GM12874 (cell line): ENCODE data around the gene RYR2.

ENCODE experiments used
- CTCF ChIP-seq: IDR thresholded peaks from 2 replicates; pipeline ENCODE4 v1.5.1; 2011; ENCODE audit warnings: low read depth, mild to moderate bottlenecking, control low read depth, low read length, moderate library complexity; ENCODE audit not compliant: insufficient read depth

The RYR2 gene

GRCh38 chr1:237655778-237656177 is 613.8 kb downstream of the RYR2 start:
- TF ChIP-seq CTCF = no peak

- TF ChIP-seq CTCF = no peak
These were observed 622.4 kb downstream of the RYR2 start for GRCh38 chr1:237664348-237664747.

- no peak for TF ChIP-seq CTCF
These were observed 628.3 kb downstream of the RYR2 start for GRCh38 chr1:237670302-237670701.

GRCh38 chr1:237671262-237671661 is 629.3 kb downstream of the RYR2 start:
- TF ChIP-seq CTCF = no peak

- no peak for TF ChIP-seq CTCF
These were observed 630.0 kb downstream of the RYR2 start for GRCh38 chr1:237671935-237672334.

GRCh38 chr1:237672748-237673147 is 630.8 kb downstream of the RYR2 start:
- TF ChIP-seq CTCF = no peak

GRCh38 chr1:237673631-237674030 is 631.6 kb downstream of the RYR2 start:
- TF ChIP-seq CTCF = no peak

- TF ChIP-seq CTCF = no peak
These were observed 636.0 kb downstream of the RYR2 start for GRCh38 chr1:237677979-237678378.
